ENCODE data around the gene CCSER2. TPM values are rescaled to one million over a fixed set of nuclear protein-coding genes. Genes with fewer than 3 reads are reported as not detected.

CCSER2 gene
- polyA plus RNA-seq, 1 of the 3 experiments (the other 2 are of a cell fraction) = 8.5 TPM

GRCh38 chr10:84493951-84494848 lies 165.8 kb downstream of the CCSER2 start:
- Histone ChIP-seq H2AFZ (ENCODE audit: low read depth) (no peak overlapping the region), H3K27me3 (ENCODE audit: insufficient read depth) (no peaks in the 10 kb centered on the region), H3F3A (replicated peaks; ENCODE audit: insufficient read depth) (peaks cover 32% of the 10 kb centered on the region), H3K36me3 (replicated peaks in 1 of 2; ENCODE audit: control insufficient read depth in 1 of 2, insufficient read depth in 2 of 2, low read length in 1 of 2) (no peaks in the 10 kb centered on the region), H4K20me1 (ENCODE audit: insufficient read depth) (no peaks in the 10 kb centered on the region), H3K4me3 (ENCODE audit: low read depth in 2 of 2, low read length in 1 of 2) (peak overlapping the region in 1 of 2 experiments; percentile 19; a peak in 2 of 4 replicates), H3K4me1 (ENCODE audit: control insufficient read depth in 1 of 2, insufficient read depth in 2 of 2, low read depth in 1 of 2, low read length in 1 of 2) (peaks cover 0 to 23% of the 10 kb centered on the region in 2 experiments; a peak in 3 of 4 replicates), H3K9ac (peak overlapping the region; percentile 36; the same call in 1 of the 2 replicates), H3K27ac (ENCODE audit: low read depth in 2 of 2, low read length in 1 of 2) (peak overlapping the region in 1 of 2 experiments; percentile 83; a peak in 3 of 4 replicates), H3K4me2 (peak overlapping the region; percentile 65), H3K9me3 (no peaks in the 10 kb centered on the region), H3K9me2 (no peaks in the 10 kb centered on the region), H3K79me2 (ENCODE audit: insufficient read depth) (peaks cover 27% of the 10 kb centered on the region; the same call in 1 of the 2 replicates)
- WGBS (ENCODE audit: low lambda C conversion rate) = 52% methylated on average over 8 of the region's 9 CpGs
- DNase-seq = no peak
- CTCF ChIA-PET = interaction anchor here (0.9 kb wide), 1 partner anchor 14 kb away, joined by 3 read pairs; no protein-coding TSS in a partner anchor
- POLR2A ChIA-PET = no interaction called here
- TF ChIP-seq TEAD4 (IDR thresholded peaks at IDR 0.05; ENCODE audit: borderline replicate concordance, insufficient read depth) = peak; percentile 73; the same call in 1 of the 2 replicates
- TF ChIP-seq MXI1 (IDR thresholded peaks at IDR 0.05; ENCODE audit: low read depth, low read length) = no peak
- no peak for TF ChIP-seq SIN3A (IDR thresholded peaks at IDR 0.05; ENCODE audit: borderline replicate concordance, low read depth, low read length)
- peak; percentile 39; the same call in 1 of the 2 replicates for TF ChIP-seq PBX3 (IDR thresholded peaks at IDR 0.05)
- peak; percentile 80 for TF ChIP-seq TCF12 (IDR thresholded peaks at IDR 0.05)
- no peak for TF ChIP-seq POLR2AphosphoS5 (IDR thresholded peaks at IDR 0.05; ENCODE audit: low read depth, low read length)
- no peak for TF ChIP-seq FOXJ3 (CRISPR knock-in tag; IDR thresholded peaks at IDR 0.05)
- 0 out of 2 replicates have a peak, but pooled peaks have one; percentile 28 for TF ChIP-seq NFIC (IDR thresholded peaks at IDR 0.05; ENCODE audit: borderline replicate concordance)
- peak; percentile 93 for TF ChIP-seq FOSL2 (IDR thresholded peaks at IDR 0.05; ENCODE audit: borderline replicate concordance, low read depth)
- TF ChIP-seq RXRA (IDR thresholded peaks at IDR 0.05; ENCODE audit: borderline replicate concordance, low read depth) = peak; percentile 45; the same call in 1 of the 2 replicates
- no peak for TF ChIP-seq YY1 (IDR thresholded peaks at IDR 0.05; ENCODE audit: low read depth)
- no peak for TF ChIP-seq RCOR1 (IDR thresholded peaks at IDR 0.05; ENCODE audit: low read length)
- no peak for TF ChIP-seq GABPA (IDR thresholded peaks at IDR 0.05; ENCODE audit: low read depth)
- TF ChIP-seq IRF3 (IDR thresholded peaks at IDR 0.05; ENCODE audit: low read depth, low read length) = no peak
- TF ChIP-seq JUND (IDR thresholded peaks at IDR 0.05) = peak; percentile 80
- no peak for TF ChIP-seq ELF1 (IDR thresholded peaks at IDR 0.05)
- no peak for TF ChIP-seq SMC3 (IDR thresholded peaks at IDR 0.05; ENCODE audit: low read depth, low read length)
- TF ChIP-seq RAD21 (IDR thresholded peaks at IDR 0.05; ENCODE audit: low read length) = no peak
- no peak for TF ChIP-seq MAX (IDR thresholded peaks at IDR 0.05; ENCODE audit: low read depth)
- TF ChIP-seq REST (IDR thresholded peaks at IDR 0.05; ENCODE audit: low read depth, low read length) = peak; percentile 37; the same call in 1 of the 2 replicates
- peak in 1 of 2 experiments; percentile 47; a peak in 1 of 4 replicates for TF ChIP-seq EP300 (IDR thresholded peaks at IDR 0.05; ENCODE audit: borderline replicate concordance in 1 of 2, low read depth in 1 of 2, low read length in 1 of 2)
- TF ChIP-seq CHD2 (IDR thresholded peaks at IDR 0.05; ENCODE audit: low read length, partially characterized antibody) = no peak

All from SK-N-SH (cell line).